ENCODE data around the gene SSPN.

- no peak for TF ChIP-seq BHLHE40 (IDR thresholded peaks at IDR 0.05; ENCODE audit: borderline replicate concordance)
- no peak for TF ChIP-seq SUZ12 (IDR thresholded peaks at IDR 0.05)
- TF ChIP-seq HDGF (IDR thresholded peaks at IDR 0.05; ENCODE audit: borderline replicate concordance), result no peak
- no peak for TF ChIP-seq FOXM1 (IDR thresholded peaks at IDR 0.05; ENCODE audit: borderline replicate concordance)
- TF ChIP-seq SP1 (IDR thresholded peaks at IDR 0.05), result no peak
- no peak for TF ChIP-seq FOXA1 (IDR thresholded peaks at IDR 0.05)
- no peak for TF ChIP-seq TARDBP (IDR thresholded peaks at IDR 0.05)
- no peak for TF ChIP-seq NFRKB (IDR thresholded peaks at IDR 0.05)
- TF ChIP-seq ARNT (IDR thresholded peaks at IDR 0.05), result 0 out of 2 replicates have a peak, but pooled peaks have one; percentile 22
- peak; percentile 37; the same call in 1 of the 2 replicates for TF ChIP-seq PKNOX1 (IDR thresholded peaks at IDR 0.05)
- no peak for TF ChIP-seq ELF4 (IDR thresholded peaks at IDR 0.05)
- TF ChIP-seq FOXK2 (IDR thresholded peaks at IDR 0.05), result no peak
- no peak for TF ChIP-seq LEF1 (IDR thresholded peaks at IDR 0.05; ENCODE audit: borderline replicate concordance)
- no peak for TF ChIP-seq ZNF384 (IDR thresholded peaks at IDR 0.05)
These were observed 31.4 kb downstream of the SSPN start for GRCh38 chr12:26226629-26227360.

All from HEK293T (cell line).